CD4-positive, alpha-beta T cell treated with Interferon gamma for 1 hour (primary cell): Measurements from ENCODE around the gene SCGB3A1.

ENCODE experiments used
- DNase-seq: peaks from one replicate; pipeline ENCODE4 v3.0.0-alpha.2; 2020

Gene SCGB3A1, protein sequence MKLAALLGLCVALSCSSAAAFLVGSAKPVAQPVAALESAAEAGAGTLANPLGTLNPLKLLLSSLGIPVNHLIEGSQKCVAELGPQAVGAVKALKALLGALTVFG

DNA sequence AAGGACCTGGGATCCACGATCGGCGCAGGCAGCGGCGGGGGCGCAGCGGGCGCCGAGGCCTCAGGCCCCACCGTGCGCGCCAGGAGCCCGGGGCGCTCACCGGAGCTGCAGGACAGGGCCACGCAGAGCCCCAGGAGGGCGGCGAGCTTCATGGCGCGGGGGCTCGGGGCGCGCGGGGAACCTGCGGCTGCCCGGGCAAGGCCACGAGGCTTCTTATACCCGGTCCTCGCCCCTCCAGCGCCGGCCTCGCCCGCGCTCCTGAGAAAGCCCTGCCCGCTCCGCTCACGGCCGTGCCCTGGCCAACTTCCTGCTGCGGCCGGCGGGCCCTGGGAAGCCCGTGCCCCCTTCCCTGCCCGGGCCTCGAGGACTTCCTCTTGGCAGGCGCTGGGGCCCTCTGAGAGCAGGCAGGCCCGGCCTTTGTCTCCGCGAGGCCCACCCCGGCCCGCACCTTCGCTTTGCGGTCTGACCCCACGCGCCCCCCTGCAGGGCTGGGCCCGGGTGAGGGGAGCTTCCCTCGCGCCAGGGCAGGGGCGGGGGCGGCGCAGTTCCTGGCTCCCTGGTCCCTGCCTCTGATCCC is at the start of gene SCGB3A1:
SCGB3A1 (minus strand) TSS at position 189 of the 577 bp plus-strand sequence; CDS start at position 152, 37 bp downstream.
- DNase-seq: no peak

DNA sequence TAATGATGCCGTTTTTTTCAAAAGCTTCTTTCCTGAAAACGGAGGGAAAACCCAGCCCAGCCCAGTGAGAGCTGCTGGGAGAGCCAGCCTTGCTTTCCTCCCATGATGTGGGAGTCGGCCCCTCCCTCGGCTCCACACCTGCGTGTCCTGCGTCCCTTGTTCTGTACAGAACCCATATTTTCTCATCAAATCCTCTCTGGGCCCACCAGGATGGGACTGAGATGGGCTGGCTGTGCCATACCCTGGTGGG is 49.2 kb upstream of the SCGB3A1 start:
- DNase-seq: no peak

DNA sequence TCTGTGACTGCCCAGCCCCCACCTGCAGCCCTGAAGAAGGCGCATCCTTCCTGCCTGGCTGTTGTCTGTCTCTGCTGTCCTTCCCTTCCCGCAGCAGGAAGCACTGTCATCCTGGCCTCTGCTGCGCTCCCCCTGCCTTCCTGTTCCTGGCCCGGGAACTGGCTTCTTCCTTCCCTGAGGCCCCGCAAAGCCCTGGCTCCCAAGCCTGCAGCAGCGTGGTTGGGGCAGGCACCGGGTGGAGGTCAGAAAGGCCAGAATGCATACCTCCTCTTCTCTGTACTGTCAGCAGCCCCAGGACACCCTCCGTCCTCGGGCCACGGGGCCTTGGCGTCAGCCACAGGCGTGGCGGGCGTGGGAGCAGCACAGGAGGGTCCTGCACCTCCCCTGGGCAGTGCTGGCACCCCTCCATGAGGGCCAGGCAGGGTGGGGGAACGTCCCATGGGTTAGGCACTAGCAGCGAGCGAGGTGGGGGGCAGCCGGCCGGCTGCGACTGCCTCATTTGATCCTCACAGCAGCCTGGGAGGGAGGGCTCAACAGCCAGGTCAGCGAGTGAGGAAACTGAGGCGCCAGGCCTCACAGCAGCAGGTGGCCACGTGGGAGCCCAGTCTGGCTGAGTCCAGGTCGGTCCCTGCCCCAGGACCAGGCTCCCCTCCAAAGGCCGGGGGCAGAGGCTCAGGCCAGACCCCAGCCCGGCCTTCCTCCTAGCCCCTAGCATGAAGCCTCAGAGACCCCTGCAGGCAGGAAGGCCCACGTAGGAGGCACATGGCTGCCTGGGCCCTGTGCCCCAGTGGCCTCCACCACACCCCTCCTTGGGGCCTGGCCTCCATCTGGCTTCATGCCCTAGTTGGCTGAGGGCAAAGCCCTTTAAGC is 48.7 kb upstream of the SCGB3A1 start:
- DNase-seq: no peak

DNA sequence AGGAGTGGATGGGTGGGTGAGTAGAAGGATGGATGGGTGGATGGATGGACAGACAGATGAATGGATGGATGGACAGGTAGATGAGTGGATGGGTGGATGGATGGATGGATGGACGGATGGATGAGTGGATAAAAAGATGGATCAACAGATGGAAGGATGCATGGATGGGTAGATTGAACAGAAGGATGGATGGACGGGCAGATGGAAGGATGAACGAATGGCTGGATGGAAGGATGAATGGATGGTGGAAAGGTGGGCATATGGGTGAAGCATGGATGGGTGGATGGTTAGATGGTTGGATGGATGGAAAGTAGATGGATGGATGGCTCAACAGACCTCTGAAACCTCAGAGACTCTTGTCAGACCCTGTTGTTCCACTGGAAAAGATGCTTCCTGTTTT is 48.0 kb upstream of the SCGB3A1 start:
- no peak for DNase-seq

DNA sequence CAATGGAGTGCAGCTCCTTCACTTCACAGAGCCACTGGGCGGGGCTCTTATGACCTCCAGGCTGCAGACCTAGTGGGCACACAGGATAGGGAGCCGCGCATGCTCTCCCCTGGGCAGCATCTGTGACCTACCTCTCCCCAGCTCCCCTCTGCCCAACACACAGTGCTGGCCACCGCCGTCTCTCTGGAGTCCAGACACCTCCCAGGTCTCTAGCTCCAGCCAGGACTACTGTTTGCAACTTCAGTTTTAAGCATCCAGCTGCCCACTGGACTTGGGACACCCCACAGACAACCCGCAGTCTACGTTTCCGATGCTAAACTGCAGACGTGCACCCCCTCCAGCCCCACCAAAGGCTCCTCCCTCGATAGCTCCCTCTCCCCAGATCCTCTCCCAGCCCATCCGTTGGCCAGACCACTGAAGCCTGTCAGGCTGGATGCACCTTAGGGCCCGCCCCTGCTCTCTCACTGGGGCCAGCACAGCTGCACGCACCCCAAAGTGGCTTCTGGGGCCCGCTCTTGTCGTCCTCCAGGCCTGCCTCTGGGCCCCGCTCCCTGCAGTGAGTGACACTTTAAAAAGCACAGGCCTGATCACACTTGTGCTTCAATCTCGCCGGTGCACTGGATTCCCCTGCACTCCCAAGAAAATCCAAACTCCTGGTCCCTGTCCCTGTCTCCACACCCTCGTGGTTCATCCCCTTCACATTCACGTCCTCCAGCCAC is 46.8 kb upstream of the SCGB3A1 start:
- DNase-seq: no peak

DNA sequence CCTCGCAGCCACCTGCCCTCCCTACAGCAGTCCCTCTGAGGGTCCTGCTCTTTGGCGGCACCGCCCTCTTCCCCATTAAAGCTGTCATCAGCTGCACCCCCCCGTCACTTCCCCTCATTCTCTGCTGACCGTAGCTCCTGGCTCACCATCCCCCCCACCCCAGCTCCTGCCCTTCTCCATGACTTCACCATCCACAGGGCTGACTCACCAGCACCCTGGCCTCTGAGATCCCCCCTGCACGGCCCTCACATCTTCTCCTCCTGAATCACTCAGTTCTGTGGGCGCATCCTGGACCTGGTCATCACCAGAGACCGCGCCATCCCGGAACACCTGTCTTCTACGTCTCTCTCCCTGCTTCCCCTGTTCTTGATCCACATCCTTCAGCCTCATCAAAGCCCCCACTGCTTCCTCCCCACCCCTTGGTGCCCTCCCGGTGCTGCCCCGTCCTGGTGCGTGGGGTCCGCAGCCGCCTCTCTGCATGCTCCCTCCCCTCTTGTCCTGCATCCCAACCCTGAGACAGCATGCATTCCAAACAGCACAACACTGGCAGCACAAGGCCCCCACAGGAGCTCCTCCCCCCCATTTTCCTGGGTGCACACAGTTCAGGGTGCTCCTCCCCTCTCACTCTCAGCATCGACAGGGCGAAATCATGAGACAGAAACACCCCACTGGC is 45.2 kb upstream of the SCGB3A1 start:
- no peak for DNase-seq

DNA sequence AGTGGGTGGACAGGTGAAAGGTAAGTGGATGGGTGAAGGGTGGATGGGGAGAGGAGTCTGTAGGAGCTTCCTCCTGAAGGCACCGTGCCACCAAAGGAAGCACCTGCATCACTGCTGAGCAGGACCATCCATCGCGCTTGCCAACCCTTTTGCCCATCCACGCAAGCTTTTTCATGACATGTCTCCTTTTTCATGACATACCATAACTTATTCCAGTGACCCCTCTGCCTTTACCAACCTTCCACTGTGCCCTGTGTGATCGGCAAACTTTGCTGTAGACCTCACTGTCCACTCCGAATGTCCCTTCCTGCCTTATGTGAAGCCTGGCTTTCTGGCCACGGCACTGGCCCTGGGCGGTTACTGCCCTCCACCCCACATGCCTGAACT is 44.7 kb upstream of the SCGB3A1 start:
- DNase-seq: no peak

DNA sequence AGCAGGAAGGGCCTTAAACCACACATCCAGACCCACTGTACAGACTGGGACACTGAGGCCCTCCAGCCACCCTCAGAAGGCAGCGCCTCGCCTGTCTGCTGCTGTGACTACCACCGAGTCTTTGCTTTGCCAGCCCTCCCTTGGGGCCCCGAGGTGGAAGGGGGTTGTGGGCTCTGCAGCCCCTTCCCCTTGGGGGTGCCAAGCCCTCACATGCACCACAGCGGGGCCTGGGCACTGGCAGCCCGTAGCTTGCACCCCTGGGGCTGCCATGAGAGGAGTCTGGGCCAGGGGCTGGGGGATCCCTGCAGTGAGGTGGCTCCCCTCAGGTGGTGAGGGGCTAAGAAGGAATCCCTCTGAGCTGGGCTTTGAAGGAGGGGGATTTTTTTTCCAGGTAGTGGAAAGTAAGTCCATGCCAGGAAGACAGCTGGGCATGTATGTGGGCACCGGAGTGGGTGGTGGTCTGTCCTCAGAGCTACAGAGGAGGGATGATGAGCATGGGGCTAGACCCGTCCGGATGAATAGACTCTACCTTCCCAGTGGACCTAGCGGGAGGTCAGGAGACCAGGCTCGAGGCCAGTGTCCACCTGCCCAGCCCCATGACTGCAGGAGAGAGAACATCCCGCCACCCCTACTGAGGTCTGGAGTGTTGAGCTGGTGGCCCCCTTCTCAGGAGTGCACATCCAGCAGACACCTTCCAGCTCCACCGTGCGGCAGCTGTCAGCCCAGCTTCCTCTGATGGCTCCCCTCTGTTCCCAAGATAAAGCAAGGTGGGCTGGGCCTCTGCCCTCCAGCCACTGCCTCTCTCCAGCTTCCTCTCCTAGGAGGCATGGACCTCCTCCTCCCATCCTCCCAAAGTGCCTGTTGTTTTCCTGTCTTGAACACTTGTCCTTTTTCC is 42.2 kb upstream of the SCGB3A1 start:
- DNase-seq: no peak

DNA sequence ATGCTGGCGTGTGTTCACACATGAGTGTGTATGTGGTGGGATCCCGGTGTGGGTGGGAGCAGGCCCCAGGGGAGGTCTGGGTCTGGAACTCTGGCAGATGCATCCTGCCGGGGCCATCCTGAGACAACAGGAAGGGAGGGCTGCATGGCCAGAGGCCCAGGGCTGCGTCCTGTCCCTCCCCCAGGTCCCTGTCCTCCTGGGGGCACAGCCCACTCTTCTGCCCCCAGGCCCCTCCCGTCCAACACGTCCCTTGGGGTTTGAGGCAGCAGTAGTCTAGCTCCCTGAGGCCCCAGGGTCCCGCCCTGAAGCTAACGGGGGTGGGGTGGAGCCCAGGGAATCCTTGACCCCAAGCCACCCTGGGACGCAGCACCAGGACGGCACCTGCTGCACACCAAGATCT is 41.5 kb upstream of the SCGB3A1 start:
- DNase-seq: no peak

DNA sequence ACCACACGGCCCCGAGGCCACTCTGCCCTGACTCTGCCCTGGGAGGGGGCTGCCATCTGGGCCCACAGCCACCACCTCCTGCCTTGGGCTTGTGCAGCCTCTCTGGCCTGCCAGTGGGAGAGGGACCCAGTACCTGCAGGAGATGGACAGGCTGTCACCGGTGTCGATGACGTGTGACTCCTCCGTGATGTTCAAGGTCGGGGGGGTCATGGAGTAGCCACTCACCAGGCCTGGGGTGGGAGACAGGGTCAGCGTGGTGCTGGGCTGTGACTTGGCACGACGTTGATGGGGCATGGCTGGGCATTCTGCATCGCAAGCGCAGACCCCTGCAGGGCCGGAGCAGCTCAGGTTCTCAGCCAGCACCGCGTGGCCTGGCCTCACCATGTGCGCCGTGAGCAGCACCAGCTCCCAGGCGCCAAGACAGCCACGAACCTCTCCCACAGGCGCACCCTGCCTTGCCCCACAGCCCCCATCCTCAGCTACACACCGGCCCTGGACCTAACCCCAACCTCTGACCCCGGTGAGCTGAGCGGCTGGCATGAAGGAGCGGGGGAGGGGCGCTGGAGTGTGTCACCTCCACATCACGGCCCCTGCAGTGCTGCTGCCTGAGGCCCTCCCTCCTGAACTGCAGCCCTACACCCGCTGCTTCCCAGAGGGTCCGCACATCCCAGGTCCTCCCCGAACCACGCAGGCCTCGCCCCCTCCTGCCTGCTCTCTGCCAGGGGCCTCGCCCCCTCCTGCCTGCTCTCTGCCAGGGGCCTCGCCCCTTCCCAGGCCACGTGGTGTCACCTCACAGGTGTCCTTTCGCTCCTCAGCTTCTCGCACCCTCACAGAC is 40.5 kb upstream of the SCGB3A1 start:
- DNase-seq: no peak

DNA sequence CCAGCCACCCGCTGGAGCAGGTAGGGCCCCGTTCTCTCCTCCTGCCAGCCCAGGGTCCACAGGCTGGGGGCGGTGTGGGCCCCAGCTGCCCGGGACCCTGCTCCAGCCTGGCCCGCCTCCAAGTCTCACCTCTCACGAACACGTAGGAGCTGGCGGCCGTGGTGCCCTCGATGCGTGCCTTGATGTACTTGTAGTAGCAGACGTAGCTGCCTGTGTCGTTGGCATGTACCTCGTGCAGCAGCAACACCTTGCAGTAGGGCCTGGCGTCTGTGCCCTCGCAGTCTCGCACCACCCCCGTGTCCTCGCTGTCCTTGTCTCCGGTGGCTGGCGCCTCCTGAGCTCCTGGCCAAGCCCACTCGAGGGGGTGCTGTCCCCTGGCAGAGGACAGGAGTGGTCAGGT is 39.1 kb upstream of the SCGB3A1 start:
- no peak for DNase-seq

DNA sequence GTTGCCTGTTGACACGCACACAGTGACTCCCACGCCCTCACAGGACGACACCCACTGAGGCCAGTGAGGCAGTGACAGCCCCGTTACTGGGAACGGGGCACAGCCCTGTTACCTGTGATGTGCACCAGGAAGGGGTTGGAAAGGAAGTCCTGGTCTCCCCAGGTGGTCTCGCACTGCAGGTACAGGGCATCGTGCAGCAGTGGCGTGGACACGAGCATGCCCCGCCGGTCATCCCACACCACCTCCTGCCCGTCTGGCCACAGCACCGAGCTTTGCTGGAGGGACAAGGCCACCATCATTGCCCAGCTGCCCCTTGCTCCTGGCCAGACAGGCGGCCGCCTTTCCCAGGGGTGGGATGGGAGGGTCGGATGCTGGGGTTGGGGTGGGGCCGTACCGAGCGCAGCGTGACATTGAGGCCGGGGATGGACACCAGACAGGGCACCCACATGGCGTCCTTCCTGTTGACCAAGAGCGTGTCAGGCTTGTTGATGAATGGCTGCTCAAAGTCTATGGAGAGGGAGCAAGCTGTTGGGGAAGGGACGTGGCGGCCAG is 38.6 kb upstream of the SCGB3A1 start:
- no peak for DNase-seq

DNA sequence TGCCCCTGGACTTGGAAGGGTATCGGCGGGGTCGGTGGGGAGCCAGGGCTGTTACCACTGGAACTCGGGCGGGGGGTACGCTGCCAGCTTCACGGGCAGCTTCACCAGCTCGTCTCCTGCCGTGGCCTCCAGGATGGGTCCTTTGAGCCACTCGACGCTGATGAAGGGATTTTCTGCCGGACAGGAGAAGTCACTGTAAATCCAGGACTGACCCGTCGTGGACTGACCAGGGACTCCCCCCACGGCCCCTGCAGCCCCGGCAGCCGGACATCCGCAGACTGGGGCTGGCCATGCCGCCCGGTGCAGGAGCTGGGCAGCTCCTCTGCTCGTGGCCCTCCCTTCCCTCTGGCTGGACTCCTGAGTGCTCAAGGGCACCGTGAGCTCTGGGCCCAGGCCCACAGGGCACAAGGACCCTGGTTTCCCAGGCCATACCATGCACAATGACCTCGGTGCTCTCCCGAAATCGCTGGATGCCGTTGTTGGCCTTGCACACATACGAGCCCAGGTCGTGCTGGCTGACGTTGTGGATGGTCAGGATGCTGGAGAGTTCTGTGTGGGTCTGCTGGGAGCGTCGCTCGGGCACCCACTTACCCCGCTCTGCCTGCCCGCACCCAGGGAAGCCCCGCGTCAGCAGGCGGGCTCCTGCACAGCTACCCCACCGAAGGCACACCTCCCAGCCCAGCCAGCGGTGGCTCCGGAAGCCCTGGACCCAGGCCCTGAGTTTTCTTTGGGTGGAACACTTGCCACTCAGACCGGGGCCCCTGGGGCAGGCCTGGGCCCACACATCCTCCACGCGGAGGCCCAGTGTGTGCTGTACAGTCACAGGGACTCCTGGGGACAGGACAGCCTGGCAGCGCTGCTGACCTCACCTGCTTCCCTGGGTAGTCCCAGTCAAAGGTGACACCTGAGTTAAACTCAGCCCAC is 37.8 kb upstream of the SCGB3A1 start:
- DNase-seq: no peak

DNA sequence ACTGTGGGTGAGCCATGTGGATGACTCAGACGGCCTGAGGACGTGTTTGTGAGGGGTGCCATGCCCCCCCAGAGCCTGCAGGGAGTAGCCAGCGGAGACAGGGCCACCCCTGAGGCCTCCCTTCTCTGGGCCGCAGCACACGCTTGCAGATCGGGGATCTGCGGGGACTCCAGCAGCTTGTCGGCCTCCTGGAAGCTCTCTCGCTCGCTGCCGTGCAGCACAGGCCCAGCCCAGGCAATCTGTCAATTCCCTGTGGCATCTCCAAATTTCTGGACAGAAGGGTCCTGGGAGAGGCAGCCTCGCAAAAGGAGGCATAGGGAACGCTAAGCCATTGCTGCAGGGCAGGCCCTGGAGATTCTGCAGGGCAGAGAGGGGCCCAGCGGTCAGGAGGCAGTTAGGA is 36.9 kb upstream of the SCGB3A1 start:
- DNase-seq: no peak

DNA sequence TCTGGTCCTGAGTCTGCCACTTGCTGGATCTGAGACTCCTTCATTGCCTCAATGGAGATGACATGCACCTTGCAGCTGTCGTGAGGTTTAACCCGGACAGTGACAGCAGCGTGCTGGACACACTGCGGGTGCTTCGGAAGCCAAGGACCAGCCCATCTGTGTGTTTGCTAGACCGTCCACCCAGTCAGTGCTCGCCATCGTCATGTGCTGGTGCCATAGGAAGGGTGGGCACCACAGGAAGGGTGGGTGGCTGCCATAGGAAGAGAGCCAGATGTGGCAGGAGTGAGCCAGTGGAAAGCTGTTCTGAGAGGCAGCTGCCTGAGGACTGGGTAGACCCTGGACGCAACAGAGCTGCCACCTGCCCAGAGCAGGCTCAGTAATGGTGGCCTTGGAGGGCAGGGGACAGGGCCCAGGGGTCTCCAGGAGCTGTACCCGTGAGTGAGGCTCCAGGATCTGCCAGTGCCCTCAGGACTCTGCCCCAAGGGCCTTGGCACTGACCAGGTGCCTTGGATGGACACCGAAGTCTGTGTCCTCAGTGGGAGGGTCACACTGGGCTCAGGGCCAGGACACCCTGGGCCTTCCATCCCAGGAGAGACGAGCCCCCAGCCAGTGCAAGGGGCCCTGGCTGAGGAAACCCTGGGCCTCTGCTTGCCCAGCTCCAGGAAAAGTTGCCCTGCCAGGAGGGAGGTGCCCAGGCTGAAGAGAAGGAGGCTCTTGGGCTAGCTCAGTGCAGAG is 36.3 kb upstream of the SCGB3A1 start:
- DNase-seq: no peak

DNA sequence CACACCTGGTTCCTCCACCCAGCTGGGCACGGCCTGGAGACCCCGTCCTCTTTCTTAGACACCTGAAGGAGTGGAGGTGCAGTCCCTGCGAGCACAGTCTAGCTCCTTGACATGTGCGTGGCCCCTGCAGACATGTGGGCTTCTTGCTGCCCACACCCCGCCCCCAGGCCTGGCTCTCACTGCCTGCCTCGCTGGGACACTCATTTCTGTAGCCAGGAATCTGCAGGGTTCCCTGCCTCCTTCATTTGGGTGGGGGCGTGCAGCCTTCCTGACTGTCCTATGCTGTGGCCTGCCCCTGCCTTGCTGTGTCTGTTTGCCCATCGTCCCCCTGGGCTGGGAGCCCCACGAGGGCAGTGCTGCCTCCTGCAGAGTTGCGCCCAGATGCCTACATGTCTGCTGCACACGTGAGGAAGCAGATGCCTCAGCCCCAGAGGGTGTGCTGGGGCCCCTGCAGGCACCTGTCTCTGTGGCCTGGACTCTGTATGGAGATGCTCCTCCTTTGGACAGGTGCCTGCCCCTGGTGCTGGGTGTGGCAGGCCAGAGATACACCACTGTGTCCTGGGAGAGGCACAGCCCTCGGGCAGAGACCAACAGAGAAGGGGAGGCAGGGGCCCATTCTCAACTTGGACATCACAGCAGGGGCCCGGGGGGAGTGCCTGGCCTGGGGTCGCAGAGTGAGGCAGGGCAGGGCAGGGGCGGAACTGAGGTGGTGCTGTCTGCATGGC is 35.5 kb upstream of the SCGB3A1 start:
- DNase-seq: no peak

DNA sequence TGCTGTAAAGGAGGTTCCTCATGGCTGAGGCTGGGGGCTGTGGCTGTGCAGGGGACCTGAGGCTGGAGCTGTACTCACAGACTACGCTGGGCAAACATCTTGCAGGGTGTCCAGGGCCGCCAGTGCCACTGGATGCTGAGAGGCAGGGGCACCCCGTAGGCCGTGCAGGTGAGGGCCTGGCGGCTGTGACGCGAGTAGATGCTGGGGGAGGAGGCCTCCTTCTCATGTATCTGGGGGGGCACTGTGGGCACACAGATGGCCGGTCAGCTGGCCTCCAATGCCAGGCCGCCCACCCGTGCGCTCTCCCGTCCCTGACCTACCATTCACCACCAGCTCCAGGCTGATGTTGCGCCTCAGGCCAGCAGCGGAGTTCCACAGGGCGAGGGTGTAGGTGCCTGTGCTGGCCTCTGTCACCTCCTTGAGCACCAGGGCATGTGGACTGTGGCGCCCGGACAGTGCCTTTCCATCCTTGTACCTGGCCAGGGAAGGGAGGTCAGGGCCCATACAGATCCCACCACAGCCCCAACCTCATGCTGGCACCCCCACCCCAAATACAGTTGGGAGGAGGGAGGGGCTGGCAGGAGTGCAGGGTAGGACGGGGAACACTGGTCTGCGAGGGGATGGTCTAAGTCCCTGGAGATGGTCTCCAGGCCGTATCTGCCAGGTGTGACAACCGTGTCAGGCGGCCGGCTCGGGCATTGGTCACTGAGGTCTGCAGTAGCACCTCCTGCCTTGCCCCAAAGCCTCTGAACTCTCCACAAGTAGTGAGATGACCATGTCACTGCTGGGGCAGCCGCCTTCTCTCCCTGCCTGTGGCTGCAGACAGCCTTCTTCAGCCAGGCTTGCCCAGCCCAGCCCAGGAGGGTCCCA is 34.7 kb upstream of the SCGB3A1 start:
- DNase-seq: no peak
